Tibial nerve (tissue), 4 donors: Measurements from ENCODE around the gene AGAP9. TPM values are rescaled to one million over a fixed set of nuclear protein-coding genes. Genes with fewer than 3 reads are reported as not detected.
"Not testable (repeated sequence)": the region's sequence is repeated elsewhere in the genome, so short reads cannot be mapped to it uniquely, and the experiment has no call there.

Experiments
- DNase-seq, 2 donors: peaks; one replicate each; pipeline ENCODE4 v3.0.0-alpha.2; 2019; ENCODE audit warnings: low spot score in 2 of 2
- H3K27ac ChIP-seq, 4 donors: fragments of 200-600 bp; sonication (generic) in 3 of 4; one replicate each; pipeline ENCODE4 v1.5.1; 2017 to 2019; ENCODE audit warnings: mild to moderate bottlenecking in 1 of 4
- H3K27me3 ChIP-seq, 2 donors: fragments of 200-600 bp; sonication (generic) in 1 of 2; one replicate each; pipeline versions ENCODE4 v1.5.1 to v1.6.0; 2017 to 2019
- H3K36me3 ChIP-seq, 3 donors: fragments of 200-600 bp; sonication (generic); one replicate each; pipeline ENCODE4 v1.5.1; 2018 to 2019
- H3K4me1 ChIP-seq, 4 donors: fragments of 200-600 bp; sonication (generic) in 3 of 4; one replicate each; pipeline ENCODE4 v1.5.1; 2017 to 2019
- H3K4me3 ChIP-seq, 4 donors: fragments of 200-600 bp; sonication (generic) in 3 of 4; one replicate each; pipeline ENCODE4 v1.5.1; 2017 to 2019; ENCODE audit warnings: mild to moderate bottlenecking in 1 of 4, moderate library complexity in 1 of 4
- H3K9me3 ChIP-seq, 4 donors: fragments of 200-600 bp; sonication (generic) in 3 of 4; one replicate each; pipeline ENCODE4 v1.5.1; 2017 to 2019
- EP300 ChIP-seq, 2 donors: sonication (generic); formaldehyde crosslinking; IDR thresholded peaks; one replicate each; pipeline ENCODE4 v1.6.1; 2017; ENCODE audit warnings: antibody characterized with exemption in 2 of 2, mild to moderate bottlenecking in 1 of 2
- POLR2A ChIP-seq, 2 donors: fragments of 450-650 bp; IDR thresholded peaks; one replicate each; pipeline ENCODE4 v1.6.1; 2017; ENCODE audit warnings: antibody characterized with exemption in 2 of 2, mild to moderate bottlenecking in 2 of 2, moderate library complexity in 2 of 2
- WGBS, 2 donors: methylation state at CpG; one replicate each; pipeline ENCODE4 v1.1.5; 2018; 5-methylcytosine and 5-hydroxymethylcytosine counted together
- total RNA-seq, 4 donors: library from RNA; depleted of rRNA; stranded (reverse); fragments of >200 nt; gene quantifications; one replicate each; pipeline ENCODE4 v1.1.0, GENCODE V29; 2016
- TF ChIP-seq, protein P1 (sequence below), 5 experiments: fragments of 200-600 bp in 3 of 5; fragments of 450-650 bp in 2 of 5; sonication (generic) in 3 of 5; IDR thresholded peaks; one replicate each; pipeline ENCODE4 v1.5.1; 2016 to 2019; ENCODE audit warnings: antibody characterized with exemption in 5 of 5, mild to moderate bottlenecking in 3 of 5, moderate library complexity in 2 of 5

Gene AGAP9
- total RNA-seq, 4 donors from 2014 or later, result 3.3 to 26.7 (median 11.9) TPM

DNA sequence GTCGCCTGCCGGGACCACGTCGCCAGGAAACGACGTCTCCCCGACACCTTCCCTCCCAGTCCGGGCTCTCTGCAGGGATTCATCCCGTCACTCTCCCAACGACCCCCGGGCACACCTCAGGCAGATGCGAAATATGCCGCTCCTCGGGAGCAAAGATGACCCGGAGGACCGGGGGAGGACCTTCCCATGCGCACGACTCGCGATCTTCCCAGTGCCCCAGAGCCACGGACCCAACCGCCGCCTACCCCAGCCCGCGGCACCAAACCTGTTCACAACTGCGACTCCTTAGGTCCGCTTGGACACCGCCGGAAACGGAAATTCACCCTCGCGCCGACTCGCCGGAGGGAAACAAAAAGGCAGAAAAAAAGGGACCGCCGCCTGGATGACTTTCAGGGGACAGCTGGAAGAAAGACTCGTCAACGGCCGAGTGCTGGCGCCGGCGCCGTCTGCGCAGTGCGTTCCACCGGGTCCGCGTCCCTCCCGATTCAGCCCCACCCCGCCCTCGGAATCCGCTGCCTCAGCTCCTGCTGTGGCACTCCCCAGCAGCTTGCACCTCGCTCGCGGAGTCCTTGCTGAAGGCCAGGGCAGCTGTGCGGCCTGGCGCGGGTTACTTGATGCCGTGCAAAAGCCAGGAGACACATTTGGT is 29.9 kb upstream of the AGAP9 start:
- not testable (repeated sequence) for H3K9me3 ChIP-seq, H3K4me1 ChIP-seq, H3K27me3 ChIP-seq, H3K36me3 ChIP-seq
- peak overlapping the region; percentile 50 to 77 (median 63) for H3K4me3 ChIP-seq
- peak; percentile 44 to 61 for DNase-seq
- peak in 1 of 2 donors; percentile 25 for TF ChIP-seq POLR2A (IDR thresholded peaks at IDR 0.05)
- TF ChIP-seq EP300 (IDR thresholded peaks at IDR 0.05), result peak in 1 of 2 donors; percentile 49
- WGBS, 2 donors, result 0 to 1% methylated on average over 28 to 31 of the region's 60 CpGs
- peak overlapping the region; percentile 46 to 91 (median 79) for H3K27ac ChIP-seq

DNA sequence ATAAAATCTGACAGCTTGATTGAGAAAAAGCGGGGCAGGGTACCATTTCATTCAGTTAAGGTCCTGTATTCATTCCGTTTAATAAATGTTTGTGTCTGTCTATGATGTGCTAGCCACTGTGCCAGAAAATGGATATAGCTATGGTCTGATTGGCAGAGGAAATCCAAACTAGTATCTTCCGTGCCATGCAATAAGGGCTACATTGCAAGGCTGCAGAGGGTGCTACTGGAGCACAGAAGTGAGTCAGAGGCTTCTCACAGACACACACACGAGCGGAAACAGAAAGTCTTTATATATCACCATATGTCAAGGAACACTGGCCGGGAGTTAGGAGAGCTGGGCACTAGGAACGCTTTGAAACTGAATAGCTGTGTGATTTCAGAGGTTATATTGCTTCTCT is 29.3 kb upstream of the AGAP9 start:
- not testable (repeated sequence) for H3K27me3 ChIP-seq, H3K9me3 ChIP-seq, H3K36me3 ChIP-seq, H3K4me1 ChIP-seq
- WGBS, 2 donors, result 8 to 9% methylated on average over 7 of the region's 7 CpGs
- TF ChIP-seq, protein P1, sequence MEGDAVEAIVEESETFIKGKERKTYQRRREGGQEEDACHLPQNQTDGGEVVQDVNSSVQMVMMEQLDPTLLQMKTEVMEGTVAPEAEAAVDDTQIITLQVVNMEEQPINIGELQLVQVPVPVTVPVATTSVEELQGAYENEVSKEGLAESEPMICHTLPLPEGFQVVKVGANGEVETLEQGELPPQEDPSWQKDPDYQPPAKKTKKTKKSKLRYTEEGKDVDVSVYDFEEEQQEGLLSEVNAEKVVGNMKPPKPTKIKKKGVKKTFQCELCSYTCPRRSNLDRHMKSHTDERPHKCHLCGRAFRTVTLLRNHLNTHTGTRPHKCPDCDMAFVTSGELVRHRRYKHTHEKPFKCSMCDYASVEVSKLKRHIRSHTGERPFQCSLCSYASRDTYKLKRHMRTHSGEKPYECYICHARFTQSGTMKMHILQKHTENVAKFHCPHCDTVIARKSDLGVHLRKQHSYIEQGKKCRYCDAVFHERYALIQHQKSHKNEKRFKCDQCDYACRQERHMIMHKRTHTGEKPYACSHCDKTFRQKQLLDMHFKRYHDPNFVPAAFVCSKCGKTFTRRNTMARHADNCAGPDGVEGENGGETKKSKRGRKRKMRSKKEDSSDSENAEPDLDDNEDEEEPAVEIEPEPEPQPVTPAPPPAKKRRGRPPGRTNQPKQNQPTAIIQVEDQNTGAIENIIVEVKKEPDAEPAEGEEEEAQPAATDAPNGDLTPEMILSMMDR (IDR thresholded peaks at IDR 0.05), result peak in 1 of 5 experiments; percentile 14
- Histone ChIP-seq H3K27ac (peak overlapping the region; percentile 46 to 91 (median 79)), H3K4me3 (peak overlapping the region; percentile 50 to 77 (median 63))
- DNase-seq, result peak in 1 of 2 donors; percentile 25

DNA sequence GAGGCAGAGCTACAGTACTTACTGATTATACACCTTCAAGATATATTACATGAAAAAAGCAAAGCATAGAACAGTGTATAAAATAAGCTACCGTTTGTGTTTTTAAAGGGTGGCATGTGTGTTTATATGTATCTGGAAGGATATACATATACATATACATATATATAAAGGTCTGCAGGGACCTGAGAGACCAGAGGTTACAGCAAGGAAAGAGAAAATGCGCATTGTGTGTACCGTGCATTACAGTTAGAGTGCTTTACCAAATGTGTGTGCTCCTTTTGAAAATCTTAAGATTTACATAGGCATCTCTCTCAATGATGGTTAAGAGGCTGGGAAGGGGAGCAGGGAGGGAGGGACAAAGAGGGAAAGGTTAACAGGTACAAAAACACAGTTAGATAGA is 23.8 kb upstream of the AGAP9 start:
- H3K36me3 ChIP-seq, H3K9me3 ChIP-seq, H3K4me3 ChIP-seq, H3K27me3 ChIP-seq, H3K27ac ChIP-seq, DNase-seq, H3K4me1 ChIP-seq: not testable (repeated sequence)
- 85 to 93% methylated on average over 1 of the region's 3 CpGs for WGBS, 2 donors

DNA sequence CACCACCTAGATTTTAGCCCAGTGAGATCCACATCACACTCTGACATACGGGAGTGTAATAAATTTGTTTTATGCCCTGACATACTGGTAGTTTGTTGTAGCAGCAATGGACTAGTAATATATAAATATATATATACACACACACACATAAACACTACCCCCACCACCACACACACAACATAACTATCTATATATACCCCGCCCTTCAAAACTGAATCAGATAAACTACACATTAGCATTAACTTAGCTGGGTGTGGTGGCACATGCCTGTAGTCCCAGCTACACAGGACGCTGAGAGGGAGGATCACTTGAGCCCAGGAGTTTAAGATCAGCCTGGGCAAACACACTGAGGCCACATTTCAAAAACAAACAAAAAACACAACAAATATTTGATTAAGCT is 13.0 kb upstream of the AGAP9 start:
- not testable (repeated sequence) for H3K36me3 ChIP-seq, H3K27ac ChIP-seq, H3K9me3 ChIP-seq, H3K4me1 ChIP-seq, H3K27me3 ChIP-seq, H3K4me3 ChIP-seq, DNase-seq
- 95 to 96% methylated on average over 2 to 3 of the region's 3 CpGs for WGBS, 2 donors

DNA sequence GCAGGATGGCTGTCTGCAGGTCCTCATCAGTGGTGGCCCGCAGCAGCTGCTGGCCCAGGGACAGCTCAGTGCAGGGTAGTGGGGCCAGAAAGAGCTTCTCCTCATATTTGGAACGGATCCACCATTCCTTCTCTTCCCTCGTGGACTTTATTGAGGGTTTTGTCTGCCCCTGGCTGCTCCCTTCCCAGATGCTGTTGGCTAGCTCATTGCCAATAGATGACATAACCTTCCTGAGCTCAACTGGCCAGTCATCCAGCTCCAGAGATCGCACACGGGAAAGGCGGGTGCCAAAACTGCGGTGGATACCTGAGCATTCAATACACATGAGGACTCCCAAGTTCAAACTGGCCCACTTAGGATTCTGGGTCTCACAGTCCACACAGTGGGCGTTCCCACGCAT is 21.1 kb downstream of the AGAP9 start:
- H3K4me3 ChIP-seq, H3K36me3 ChIP-seq, H3K4me1 ChIP-seq, H3K27ac ChIP-seq, DNase-seq, H3K27me3 ChIP-seq, H3K9me3 ChIP-seq: not testable (repeated sequence)
- 65 to 79% methylated on average over 6 to 7 of the region's 9 CpGs for WGBS, 2 donors

DNA sequence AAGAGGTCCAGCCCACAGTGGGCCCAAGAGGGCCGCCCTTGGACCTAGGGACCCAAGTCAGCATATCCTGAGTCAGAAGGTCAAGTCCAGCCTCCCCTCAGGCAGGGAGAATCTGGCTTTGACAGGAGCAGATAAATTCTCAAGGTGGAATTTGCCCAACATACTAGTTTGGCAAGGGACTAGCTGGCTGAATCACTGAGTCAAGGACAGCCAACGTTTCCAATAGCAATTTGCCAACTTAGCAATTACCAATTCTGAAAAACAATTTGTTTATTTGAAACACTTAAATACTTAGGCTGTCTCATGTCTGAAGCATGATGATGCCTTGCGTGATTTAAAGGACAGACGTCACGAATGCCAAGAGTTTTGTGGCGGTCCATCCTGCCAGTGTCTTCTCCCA is 29.2 kb downstream of the AGAP9 start:
- H3K27me3 ChIP-seq, H3K36me3 ChIP-seq, H3K4me3 ChIP-seq, H3K4me1 ChIP-seq, DNase-seq, H3K9me3 ChIP-seq, H3K27ac ChIP-seq: not testable (repeated sequence)
- no CpG with 5 or more reads among the region's 6 CpGs for WGBS, 2 donors

DNA sequence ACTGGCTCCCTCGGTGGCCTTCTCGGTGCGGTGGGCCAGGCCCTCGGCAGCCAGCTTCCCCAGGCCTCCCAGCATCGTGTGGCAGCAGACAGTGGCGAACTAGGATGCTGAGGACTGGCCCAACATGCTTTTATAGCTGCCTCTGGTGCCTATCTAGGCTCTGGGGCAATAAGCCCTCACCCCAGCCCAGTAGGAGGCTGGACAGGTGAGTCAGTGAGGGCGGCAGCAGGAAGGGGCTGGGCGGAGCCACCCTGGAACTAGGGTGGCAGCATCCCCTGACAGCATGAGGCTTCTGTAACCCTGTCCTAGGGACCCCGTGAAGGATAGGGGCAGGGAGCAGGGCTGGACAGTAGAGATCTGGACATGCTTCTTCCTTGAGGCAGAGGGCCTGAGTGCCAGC is 31.8 kb downstream of the AGAP9 start, which contains the start of gene FAM25G:
TSS of gene FAM25G (minus strand) at position 101 of the 400 bp plus-strand sequence. CDS start at position 75, 26 bp downstream.
- H3K9me3 ChIP-seq, H3K36me3 ChIP-seq, H3K27ac ChIP-seq, DNase-seq, H3K4me1 ChIP-seq, H3K4me3 ChIP-seq, H3K27me3 ChIP-seq: not testable (repeated sequence)
- no CpG with 5 or more reads among the region's 9 CpGs for whole genome bisulfite sequencing, 2 donors

DNA sequence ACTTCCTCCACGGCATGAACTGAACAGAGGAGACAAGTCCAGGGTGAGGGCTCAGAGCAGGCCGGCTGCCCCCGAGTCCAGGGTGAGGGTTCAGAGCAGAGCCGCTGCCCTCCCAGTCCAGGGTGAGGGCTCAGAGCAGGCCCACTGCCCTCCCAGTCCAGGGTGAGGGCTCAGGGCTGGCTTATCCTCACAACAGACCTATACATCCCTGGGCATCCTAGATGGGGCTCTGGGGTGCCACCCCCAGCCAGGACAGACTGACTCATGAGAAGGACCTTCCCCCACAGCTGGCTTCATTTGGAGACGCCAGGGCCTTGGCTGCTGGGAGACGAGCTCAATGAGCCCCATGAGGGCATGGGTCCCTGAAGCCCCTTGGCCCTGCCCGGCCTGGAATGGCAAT is 33.8 kb downstream of the AGAP9 start:
- 80% methylated on average over 2 of the region's 7 CpGs; no CpG with 5 or more reads in 1 of the 2 donors for WGBS, 2 donors
- not testable (repeated sequence) for DNase-seq

DNA sequence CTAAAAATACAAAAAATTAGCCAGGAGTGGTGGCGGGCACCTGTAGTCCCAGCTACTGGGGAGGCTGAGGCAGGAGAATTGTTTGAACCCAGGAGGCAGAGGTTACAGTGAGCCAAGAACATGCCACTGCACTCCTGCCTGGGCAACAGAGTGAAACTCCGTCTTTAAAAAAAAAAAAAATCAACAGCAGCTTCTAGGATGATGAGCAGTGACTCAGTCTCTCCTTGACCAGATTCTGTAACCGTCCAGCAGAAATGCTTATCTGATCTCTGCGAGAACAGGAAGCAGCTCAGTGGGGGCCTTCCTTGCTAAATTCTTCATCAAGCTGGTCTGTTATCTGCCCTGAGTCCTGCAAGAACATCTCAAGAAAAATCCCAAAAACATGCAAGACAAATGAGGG is 37.5 kb downstream of the AGAP9 start:
- not testable (repeated sequence) for H3K27ac ChIP-seq, H3K9me3 ChIP-seq, H3K27me3 ChIP-seq, DNase-seq, H3K4me3 ChIP-seq, H3K4me1 ChIP-seq, H3K36me3 ChIP-seq
- WGBS, 2 donors, result 93 to 100% methylated on average over 1 to 2 of the region's 4 CpGs

More for the DNA sequence above, 33.8 kb downstream of the AGAP9 start:
- H3K27ac ChIP-seq, H3K27me3 ChIP-seq, H3K36me3 ChIP-seq, H3K9me3 ChIP-seq, H3K4me1 ChIP-seq, H3K4me3 ChIP-seq: not testable (repeated sequence)

DNA sequence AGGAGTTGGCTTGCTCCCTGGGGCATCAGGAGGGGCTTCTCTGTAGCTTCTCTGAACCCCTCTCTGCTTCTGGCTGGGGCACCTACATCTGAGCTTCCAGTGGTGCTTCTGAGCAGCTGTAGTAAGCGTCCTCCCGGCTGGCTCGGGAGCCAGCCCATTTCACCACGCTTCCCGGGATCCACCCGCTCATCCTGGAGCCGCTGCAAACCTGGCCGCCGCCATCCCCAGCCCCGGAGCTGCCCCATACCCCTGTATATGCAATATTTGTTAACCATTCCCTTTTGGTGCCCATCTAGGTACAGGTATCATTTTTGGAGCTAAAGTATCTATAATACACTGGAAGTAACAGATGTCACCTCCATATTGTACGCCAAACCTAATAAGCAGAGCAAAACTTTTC is 38.7 kb downstream of the AGAP9 start:
- WGBS, 2 donors, result 93 to 94% methylated on average over 1 to 11 of the region's 11 CpGs
- DNase-seq, H3K27ac ChIP-seq, H3K9me3 ChIP-seq, H3K36me3 ChIP-seq, H3K27me3 ChIP-seq, H3K4me1 ChIP-seq, H3K4me3 ChIP-seq: not testable (repeated sequence)

DNA sequence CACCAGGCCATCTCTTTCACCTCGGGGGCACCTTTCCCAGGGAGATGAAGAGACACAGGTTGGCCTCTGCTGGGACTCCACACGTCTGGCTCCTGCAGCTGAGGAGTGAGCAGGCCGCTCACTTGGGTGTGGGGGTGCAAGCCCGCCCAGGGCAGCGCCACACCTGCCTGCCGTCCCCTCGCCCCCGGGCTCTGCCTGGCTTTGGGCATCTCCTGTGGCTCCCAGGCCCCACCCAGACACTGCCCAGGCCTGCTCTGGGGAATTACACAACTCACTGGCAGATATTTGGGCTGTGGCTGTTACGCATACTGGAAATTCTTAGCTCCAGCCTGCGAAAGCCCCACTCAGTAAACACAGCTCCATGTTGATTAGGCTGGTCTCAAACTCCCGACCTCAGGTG is 39.5 kb downstream of the AGAP9 start, which contains the start of gene ANXA8:
TSS of gene ANXA8 (minus strand) at position 193 of the 400 bp plus-strand sequence. CDS start at position 11, 182 bp downstream.
- WGBS, 2 donors, result 90 to 92% methylated on average over 2 to 8 of the region's 11 CpGs
- H3K36me3 ChIP-seq, H3K27me3 ChIP-seq, H3K4me3 ChIP-seq, H3K9me3 ChIP-seq, DNase-seq, H3K4me1 ChIP-seq, H3K27ac ChIP-seq: not testable (repeated sequence)

DNA sequence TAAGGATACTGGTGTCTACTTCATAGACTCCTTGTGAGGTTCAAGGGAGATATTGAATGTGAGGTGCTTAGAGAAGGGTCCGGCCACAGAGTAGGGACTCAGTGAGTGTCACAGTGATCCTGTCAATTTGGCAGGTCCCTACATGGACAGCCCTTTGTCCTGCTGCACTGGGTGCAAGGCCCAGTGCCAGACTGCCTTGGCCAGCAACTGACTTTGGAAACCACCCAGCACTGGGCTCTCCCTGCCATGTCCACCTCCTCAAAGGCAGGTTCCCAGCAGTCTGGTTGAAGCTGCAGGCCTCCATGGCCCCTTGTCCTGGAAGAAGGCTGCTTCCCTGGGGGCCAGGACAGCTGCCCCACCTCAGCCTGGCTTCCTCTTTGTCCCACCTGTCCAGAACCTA is 41.1 kb downstream of the AGAP9 start:
- H3K27me3 ChIP-seq, H3K4me3 ChIP-seq, H3K4me1 ChIP-seq, DNase-seq, H3K36me3 ChIP-seq, H3K9me3 ChIP-seq, H3K27ac ChIP-seq: not testable (repeated sequence)
- no CpG with 5 or more reads among the region's 1 CpG for WGBS, 2 donors

DNA sequence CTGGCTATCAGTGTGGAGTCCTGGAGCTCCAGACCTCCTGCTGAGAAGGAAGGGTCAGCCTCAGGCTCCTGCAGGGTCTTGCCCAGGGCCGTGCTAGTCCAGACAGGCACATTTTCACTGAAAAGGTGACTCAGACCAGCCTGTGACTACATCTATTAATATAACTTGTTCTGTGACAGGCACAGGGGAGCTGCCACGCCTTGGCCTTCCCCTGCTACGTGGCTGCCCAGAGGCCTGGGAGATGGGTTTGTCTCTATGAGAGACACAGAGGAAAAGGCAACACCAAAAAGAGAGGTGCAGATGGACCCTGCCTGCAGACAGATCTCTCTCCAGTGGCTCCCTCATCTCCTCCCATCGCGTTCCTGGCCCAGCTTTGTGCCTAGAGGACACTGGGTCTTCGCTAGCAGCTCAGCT is 41.7 kb downstream of the AGAP9 start:
- WGBS, 2 donors, result no CpG with 5 or more reads among the region's 6 CpGs
- not testable (repeated sequence) for H3K36me3 ChIP-seq, DNase-seq, H3K4me1 ChIP-seq, H3K4me3 ChIP-seq, H3K9me3 ChIP-seq, H3K27me3 ChIP-seq, H3K27ac ChIP-seq
